Left cardiac atrium (tissue), 4 donors: ENCODE data around the gene RAB31. TPM values are rescaled to one million over a fixed set of nuclear protein-coding genes. Genes with fewer than 3 reads are reported as not detected.
"Not testable (repeated sequence)": the region's sequence is repeated elsewhere in the genome, so short reads cannot be mapped to it uniquely, and the experiment has no call there.

ENCODE experiments used
- ATAC-seq, 2 donors: fragments of 200-7000 bp; cut with Tn5 transposase; one replicate each; pipeline ENCODE4 v1.9.1; 2020; ENCODE audit warnings: mild to moderate bottlenecking in 2 of 2, moderate library complexity in 2 of 2
- DNase-seq: peaks from one replicate; pipeline ENCODE4 v3.0.0-alpha.2; 2020
- intact Hi-C, 2 donors: fragments of 100-400 bp; cut with DNase I; formaldehyde crosslinking; loops; one replicate each; pipeline versions ENCODE4 v1.14.1 to v1.15.1; 2022 to 2023
- total RNA-seq, 2 donors: library from RNA; stranded (reverse); fragmentation: NEBNext Ultra II Directional; extraction: Animal tissue kit (Norgen Biotek cat#: 25700); gene quantifications; one replicate each; pipeline ENCODE4 v1.2.1, GENCODE V29; 2021
- donor health status: DM: no; HTN: yes; CAD: no.
- donor health status: DM: no; HTN: yes; CAD: no; lungs with severe emphysema.
- donor health status: DM: yes; HTN: yes; CAD: no.
- donor health status: Dilated cardiomyopathy.

The RAB31 gene
- total RNA-seq, 2 donors from 2014 or later: 21.2 to 31.1 TPM

DNA sequence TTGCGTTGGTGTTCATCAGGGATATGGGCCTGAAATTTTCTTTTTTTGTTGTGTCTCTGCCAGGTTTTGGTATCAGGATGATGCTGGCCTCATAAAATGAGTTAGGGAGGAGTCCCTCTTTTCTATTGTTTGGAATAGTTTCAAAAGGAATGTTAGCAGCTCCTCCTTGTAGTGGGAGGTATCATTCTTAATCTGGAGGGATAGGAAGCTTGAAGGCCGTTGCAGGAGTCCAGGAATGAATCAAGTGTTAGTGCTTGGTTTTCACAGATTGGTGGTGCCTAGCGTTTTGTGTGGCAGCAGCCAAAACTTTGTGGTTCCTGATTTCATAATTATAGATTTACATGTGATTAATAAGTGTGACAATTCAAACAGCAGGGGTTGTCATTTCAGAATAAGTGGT is 62.0 kb downstream of the RAB31 start:
- not testable (repeated sequence) for ATAC-seq, DNase-seq
- intact Hi-C loops: loop anchor here (5.0 to 10.0 kb wide), 2 partner anchors 85 to 193 kb away; no protein-coding TSS in a partner anchor

DNA sequence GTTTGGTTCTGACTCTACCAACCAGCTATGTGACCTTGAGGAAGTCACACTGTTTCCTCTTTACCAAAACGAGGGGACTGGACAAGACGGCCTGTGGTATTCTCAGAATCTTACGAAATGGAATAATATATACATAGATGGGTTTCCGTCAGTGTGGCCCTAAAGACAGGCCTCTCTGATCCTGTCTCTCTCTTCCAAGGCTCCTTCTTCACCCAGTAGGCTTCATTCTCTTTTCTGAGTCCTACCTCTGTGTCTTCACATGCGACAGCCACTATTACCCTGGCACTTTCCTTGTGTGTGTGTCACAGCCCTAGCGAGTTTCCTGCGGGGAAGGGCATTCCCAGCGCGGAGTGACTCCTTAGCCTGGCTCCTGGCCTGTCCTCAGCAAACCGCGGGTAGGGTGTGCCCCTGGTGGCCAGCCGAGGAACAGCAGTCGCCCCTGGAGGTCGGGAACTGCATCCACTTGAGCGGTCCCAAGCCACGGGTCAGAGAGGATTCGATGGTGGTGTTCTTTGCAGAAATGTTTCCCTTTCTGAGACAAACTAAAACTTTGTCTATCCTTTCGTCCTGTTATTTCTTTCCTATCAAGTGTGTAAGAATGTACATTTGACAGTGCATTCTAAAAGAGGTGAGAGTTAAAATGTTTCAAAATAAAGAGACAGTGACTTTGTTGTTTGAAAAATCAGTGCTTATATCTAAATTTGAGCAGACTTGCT is 63.3 kb downstream of the RAB31 start:
- peak; percentile 93 to 96 for ATAC-seq
- peak; percentile 88 for DNase-seq

GRCh38 chr18:9771977-9772660 is 64.0 kb downstream of the RAB31 start:
- no peak for DNase-seq
- intact Hi-C loops: loop anchor here (5.0 to 10.0 kb wide), 2 partner anchors 87 to 195 kb away; no protein-coding TSS in a partner anchor
- peak in 1 of 2 donors; percentile 21 for ATAC-seq

More for the DNA sequence above, 63.3 kb downstream of the RAB31 start:
- intact Hi-C loops: loop anchor here (5.0 to 10.0 kb wide), 2 partner anchors 87 to 194 kb away; no protein-coding TSS in a partner anchor

DNA sequence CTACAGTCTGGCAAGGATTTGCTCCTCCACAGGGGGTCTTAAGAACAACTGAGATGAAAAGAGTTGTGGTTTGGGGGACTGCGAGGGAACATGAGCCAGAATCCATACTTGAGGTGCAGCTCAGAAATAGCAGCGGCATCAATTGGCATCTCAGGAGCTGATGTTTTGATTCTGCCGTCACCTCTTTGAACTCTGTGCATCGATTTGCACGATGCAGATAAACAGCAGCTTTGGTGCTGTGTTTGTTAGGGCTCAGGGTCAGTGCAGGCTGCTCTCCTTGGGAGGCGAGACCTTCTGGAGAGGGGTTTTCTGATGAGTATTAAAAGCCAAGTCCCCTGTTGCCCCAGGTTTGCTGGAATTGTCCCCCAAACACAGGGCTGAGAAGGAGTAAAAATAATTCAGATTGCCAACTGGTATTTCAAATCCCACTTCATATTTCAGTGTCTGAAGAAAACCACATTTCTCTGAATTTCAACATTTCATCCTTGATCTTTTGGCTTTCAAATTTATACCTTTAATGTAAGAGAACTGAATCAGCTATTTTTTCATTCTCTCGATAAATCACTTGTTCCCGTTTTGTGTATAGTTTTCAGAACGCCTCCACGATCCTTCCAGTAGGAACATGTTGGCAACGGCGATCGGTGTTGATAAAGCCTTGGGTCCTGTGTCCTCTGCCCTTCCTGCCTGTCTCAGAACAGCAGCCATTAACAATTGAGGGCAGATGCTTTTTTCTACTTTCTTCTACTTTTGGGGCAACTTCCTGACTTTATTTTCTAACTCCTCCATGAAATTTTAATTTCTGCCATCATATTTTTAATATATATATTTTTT is 65.0 kb downstream of the RAB31 start:
- DNase-seq: no peak
- intact Hi-C loops: loop anchor here (5.0 to 10.0 kb wide), 2 partner anchors 88 to 196 kb away; no protein-coding TSS in a partner anchor
- ATAC-seq: no peak

DNA sequence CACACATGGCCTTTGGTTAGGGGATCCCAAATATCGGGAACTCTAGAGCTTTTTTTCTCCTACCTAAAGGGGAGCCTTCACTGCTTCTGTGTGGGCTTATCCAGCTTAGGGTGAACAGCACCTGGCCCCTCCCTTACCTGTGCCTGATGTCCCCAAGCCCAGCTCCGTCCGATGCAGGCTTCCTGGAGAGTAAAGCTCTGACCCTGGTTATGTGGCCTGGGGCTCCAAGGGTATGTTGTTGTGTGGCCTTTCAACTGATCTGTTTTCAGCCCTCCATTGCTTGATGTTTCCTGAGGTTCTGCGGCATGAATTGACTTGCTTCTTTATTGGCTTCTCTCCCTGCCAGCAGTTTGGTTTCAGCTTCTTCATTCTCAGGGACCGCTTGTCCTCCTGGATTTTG is 66.0 kb downstream of the RAB31 start:
- intact Hi-C loops: loop anchor here (5.0 to 10.0 kb wide), 2 partner anchors 89 to 197 kb away; no protein-coding TSS in a partner anchor
- no peak for ATAC-seq
- no peak for DNase-seq

GRCh38 chr18:9775178-9775577 is 67.1 kb downstream of the RAB31 start:
- ATAC-seq: peak; percentile 12 to 41
- intact Hi-C loops: loop anchor here in 1 of 2 donors (10.0 kb wide), 1 partner anchor 90 kb away; no protein-coding TSS in a partner anchor
- no peak for DNase-seq

DNA sequence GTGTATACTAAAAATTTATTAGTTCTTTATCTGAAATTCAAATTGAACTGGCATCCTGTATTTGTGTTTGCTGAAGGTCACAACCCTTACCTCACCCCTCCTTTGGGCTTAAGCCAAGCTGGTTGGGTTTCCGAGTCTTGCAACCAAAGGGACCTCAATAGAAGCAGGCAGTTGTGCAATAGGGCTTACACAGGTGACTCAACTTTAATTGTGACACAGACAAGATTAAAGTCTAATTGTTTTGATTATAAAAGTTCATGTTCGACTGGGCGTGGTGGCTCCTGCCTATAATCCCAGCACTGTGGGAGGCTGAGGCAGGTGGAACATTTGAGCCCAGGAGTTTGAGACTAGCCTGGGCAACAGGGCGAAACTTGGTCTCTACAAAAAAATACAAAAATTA is 71.5 kb downstream of the RAB31 start:
- no peak for DNase-seq
- intact Hi-C loops: loop anchor here in 1 of 2 donors (10.0 kb wide), 1 partner anchor 95 kb away; no protein-coding TSS in a partner anchor
- ATAC-seq: no peak

DNA sequence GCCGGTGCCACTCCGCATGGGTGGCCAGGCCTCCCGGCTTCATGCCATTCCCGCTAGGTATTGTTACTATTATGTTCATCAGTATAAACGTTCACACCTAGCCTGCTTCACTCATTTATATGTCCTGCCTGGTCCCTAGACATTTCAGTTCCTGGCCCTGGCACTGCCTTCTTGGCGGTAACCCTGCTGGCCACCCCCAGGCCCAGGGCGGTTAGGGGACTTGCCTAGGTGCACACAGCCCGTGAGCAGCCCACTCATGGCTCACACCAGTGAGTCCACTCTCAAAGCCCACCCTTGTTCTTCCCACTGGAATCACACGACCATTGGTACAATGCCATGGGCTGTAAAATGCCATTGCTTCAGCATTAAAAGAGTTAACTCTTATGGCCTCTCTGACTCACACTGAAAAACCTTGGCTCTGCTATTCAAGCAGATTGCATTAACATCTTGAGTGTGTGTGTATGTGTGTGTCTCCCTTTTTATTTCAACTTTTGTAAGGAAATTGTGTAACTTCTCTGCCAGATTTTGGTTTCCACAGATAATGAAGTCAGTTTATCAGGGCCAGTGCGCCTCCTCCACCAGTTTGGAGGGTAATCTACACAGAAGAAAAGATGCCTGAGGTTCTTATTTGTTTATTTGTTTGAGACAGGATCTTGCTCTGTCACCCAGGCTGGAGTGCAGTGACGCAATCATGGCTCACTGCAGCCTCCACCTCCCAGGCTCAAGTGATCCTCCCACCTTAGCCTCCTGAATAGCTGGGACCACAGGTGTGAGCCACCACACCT is 74.2 kb downstream of the RAB31 start:
- no peak for DNase-seq
- intact Hi-C loops: no loop called here
- ATAC-seq: peak; percentile 76 to 82

DNA sequence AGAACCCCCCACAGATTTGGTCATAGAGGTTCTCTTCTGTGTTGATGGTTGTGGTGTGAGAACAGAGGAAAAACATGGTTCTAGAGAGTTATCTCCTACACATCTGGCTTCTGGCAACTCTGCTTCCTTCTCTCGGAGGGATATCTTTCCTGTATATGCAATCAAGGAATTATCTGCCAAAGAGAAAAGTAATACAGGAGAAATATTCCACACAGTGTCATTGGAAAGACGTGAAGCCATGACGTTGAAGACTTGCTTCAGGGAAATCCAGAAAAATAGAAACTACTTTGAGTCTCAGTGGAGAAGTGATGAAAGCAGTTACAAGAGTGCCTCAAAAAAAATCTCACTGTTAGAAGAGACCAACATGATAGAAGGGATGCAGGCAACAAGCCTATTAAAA is 78.5 kb downstream of the RAB31 start:
- ATAC-seq (no peak), DNase-seq (no peak)
- intact Hi-C loops: no loop called here

DNA sequence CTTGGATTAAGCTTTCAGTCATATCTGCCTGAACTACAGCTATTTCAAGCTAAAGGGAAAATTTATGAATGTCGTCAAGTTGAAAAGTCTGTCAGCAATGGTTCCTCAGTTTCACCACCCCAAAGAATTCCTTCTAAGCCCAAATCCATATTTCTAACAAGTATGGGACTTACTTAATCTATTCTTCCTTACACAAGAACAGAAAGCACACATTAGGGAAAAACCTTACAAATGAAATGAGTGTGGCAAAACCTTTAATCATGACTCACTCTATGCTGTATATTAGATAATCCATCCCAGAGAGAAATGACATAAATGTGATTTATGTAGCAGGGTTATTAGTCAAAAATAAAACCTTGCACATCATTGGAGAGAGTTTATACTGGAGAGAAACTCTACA is 78.9 kb downstream of the RAB31 start:
- intact Hi-C loops: no loop called here
- no peak for DNase-seq

DNA sequence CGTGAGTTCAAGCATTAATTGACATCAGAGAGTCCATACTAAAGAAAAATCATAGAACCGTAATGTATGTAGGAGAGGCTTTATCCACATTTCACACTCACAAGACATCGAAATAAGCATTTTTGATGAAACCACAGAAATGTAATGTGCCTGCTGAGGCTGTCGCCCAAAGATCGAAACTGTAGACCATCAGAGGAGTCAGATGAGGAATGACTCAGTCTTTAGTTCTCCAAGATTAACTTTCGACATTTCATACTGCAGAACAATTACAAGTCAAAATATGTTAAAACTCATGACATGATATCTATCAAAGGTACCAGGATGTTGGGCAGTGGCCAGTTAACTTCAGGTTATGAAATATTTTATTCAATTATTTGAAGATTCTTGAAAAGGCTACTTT is 79.6 kb downstream of the RAB31 start:
- no peak for DNase-seq
- no peak for ATAC-seq
- intact Hi-C loops: no loop called here

More for the DNA sequence above, 78.9 kb downstream of the RAB31 start:
- no peak for ATAC-seq

DNA sequence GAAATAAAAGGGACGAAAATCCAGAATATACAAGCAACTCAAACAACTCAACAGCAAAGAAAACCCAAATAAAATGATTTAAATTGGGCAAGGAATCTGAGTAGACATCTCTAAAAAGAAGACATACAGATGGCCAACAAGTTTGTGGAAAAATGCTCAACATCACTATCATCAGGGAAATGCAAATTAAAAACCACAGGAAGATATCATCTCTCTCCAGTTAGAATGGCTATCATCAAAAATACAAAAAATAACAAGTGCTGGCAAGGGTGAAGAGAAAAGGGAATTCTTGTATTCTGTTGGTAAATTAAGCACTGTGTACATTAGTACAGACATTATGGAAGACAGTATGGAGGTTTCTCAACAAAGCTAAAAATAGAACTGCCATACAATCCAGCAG is 80.0 kb downstream of the RAB31 start:
- no peak for ATAC-seq
- no peak for DNase-seq
- intact Hi-C loops: no loop called here

DNA sequence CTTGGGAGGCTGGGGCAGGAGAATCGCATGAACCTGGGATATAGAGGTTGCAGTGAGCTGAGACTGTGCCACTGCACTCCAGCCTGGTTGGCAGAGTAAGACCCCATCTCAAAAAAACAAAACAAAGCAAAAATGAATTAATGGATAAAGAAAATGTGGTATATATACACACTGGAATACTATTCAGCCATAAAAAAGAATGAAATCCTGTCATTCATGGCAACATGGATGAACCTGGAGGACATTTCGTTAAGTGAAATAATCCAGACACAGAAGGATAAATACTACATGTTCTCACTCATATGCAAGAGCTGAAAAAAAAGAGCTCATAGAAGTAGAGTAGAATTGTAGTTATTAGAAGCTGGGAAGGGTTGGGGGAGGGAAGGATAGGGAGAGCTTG is 80.8 kb downstream of the RAB31 start:
- intact Hi-C loops: no loop called here
- DNase-seq (no peak), ATAC-seq (no peak)

GRCh38 chr18:9790261-9790660 is 82.2 kb downstream of the RAB31 start:
- ATAC-seq (no peak), DNase-seq (no peak)
- intact Hi-C loops: no loop called here

DNA sequence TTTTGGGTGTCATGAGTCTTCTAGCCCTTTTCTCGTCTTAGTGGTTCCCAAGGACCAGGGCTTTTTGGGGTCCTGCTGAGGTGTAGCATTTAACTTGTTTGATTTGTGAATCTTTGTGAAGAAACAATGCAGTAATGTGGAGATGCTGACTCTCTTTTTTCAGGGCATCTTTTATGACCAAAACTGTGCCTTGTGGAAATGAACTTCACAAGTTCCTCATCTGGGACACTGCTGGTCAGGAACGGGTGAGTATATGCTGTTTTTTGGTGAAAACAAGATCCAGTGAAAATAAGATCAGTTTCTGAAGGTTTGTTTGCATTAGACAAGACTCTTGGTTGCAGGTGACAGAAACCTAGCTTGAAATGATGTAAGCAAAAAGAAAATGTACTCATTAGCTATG is 83.9 kb downstream of the RAB31 start:
- ATAC-seq (no peak), DNase-seq (no peak)
- intact Hi-C loops: no loop called here

- intact Hi-C loops: no loop called here
- ATAC-seq (peak in 1 of 2 donors; percentile 35), DNase-seq (no peak)
Measured at GRCh38 chr18:9792565-9793245, 84.6 kb downstream of the RAB31 start.

- ATAC-seq: no peak
- no peak for DNase-seq
- intact Hi-C loops: no loop called here
Measured at GRCh38 chr18:9796011-9796410, 87.9 kb downstream of the RAB31 start.

GRCh38 chr18:9796935-9797549 is 88.9 kb downstream of the RAB31 start:
- ATAC-seq (peak in 1 of 2 donors; percentile 26), DNase-seq (no peak)
- intact Hi-C loops: no loop called here
